GM18508 (cell line): ENCODE data around the gene CSN1S1.

ENCODE experiments used
- ATAC-seq: cut with Tn5 transposase; IDR thresholded peaks from one replicate; pipeline ENCODE4 v1.9.1; 2021; ENCODE audit warnings: moderate number of reproducible peaks; ENCODE audit not compliant: insufficient read depth, unreplicated experiment

CSN1S1 gene

DNA sequence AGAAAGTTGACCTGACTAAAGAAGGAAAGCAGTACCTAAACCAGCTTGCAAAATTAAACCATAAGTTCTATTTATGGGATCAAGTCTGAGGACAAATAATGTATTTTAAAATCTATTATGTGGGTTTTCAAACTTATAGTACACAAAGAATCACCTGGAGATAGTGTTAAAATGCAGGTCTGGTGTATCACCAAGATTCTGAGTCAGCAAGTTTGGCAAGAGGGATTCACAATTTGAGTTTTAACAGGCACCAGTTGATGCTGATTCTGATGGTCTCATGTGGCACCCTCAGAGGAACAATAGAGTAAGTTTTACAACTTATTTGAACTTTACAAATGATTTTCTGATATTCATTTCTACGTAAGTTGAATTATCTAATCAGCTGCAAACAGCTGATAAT lies 55.8 kb downstream of the CSN1S1 start:
- ATAC-seq = no peak

DNA sequence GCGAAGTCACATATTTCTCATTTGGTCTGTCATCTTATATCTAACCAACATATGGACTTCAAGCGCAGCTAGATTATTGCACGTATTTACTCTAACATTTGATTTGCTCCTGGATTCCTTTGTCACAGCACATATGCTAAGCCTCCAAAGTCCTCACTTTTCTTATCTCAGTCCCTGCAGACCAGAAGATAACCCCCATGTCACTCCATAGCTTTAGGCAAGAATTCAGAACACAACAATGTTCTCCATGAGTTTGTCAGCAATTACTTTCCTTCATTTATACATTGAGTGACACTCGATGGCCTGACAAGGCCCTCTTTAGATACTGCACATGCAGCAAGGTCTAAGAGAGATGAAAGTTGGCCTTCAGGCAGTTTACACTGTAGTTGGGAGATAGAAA lies 60.1 kb downstream of the CSN1S1 start:
- ATAC-seq = no peak

DNA sequence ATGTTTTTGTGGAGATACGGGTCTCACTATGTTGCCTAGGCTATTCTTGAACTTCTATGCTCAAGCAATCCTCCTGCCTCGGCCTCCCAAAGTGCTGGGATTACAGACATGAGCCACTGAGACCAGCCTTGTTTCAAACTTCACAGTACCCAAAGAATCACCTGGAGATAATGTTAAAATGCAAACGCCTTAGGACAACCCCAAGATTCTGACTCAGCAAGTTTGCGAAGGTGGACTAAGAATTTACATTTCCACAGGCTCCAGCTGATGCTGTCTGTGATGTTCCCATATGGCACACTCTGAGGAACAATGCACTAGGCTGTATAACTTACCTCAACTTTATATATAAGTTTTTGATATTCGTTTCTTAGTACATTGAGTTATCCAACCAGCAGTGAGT lies 63.9 kb downstream of the CSN1S1 start:
- no peak for ATAC-seq

DNA sequence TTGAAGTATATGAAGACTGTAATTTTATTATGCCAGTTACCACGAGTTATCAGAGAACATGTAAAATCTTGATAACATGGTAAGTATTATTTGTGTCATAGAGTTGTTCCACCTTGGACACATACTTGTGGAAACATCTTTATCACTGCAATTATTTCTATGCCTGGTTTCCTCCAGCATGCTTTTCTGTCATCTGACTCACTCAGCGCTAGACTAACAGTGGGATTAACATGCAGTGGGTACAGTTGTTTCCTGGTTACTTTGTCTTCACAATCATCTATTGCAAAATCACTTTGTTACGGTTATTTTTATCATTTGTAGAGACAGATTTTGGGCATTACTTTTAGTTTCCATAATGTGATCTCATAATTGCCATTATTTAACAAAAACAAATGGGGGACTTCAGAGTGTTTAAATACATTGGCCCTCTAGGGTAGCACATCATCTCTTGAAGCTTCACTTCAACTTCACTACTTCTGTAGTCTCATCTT lies 64.7 kb downstream of the CSN1S1 start, which contains the start of gene STATH:
TSS of gene STATH (plus strand) at position 441 of the 491 bp plus-strand sequence. CDS start 2,472 bp downstream, outside the sequence.
- no peak for ATAC-seq
